ENCODE measurements around the gene F9.
"Not testable (repeated sequence)": the region's sequence is repeated elsewhere in the genome, so short reads cannot be mapped to it uniquely, and the experiment has no call there.

The F9 gene

GRCh38 chrX:139518475-139518874 lies 12.1 kb upstream of the F9 start:
- Histone ChIP-seq H3K4me3 (ENCODE audit: low read depth, low read length) (no peak overlapping the region), H3K27me3 (replicated peaks) (no peaks in the 10 kb centered on the region), H3K27ac (no peak overlapping the region), H3K36me3 (replicated peaks) (no peaks in the 10 kb centered on the region)
- TF ChIP-seq CTCF (IDR thresholded peaks at IDR 0.05; ENCODE audit: low read depth, low read length, missing control alignments): no peak
- in situ Hi-C loops (cut with HindIII; ENCODE audit: low pct_ligation_motif_present, low sequenced_read_pairs): no loop called here
- DNase-seq: no peak

GRCh38 chrX:139528829-139529228 lies 1.7 kb upstream of the F9 start:
- H3K27me3 ChIP-seq (replicated peaks); in situ Hi-C loops (cut with HindIII; ENCODE audit: low pct_ligation_motif_present, low sequenced_read_pairs); DNase-seq; H3K36me3 ChIP-seq (replicated peaks); H3K27ac ChIP-seq; H3K4me3 ChIP-seq (ENCODE audit: low read depth, low read length): not testable (repeated sequence)

DNA sequence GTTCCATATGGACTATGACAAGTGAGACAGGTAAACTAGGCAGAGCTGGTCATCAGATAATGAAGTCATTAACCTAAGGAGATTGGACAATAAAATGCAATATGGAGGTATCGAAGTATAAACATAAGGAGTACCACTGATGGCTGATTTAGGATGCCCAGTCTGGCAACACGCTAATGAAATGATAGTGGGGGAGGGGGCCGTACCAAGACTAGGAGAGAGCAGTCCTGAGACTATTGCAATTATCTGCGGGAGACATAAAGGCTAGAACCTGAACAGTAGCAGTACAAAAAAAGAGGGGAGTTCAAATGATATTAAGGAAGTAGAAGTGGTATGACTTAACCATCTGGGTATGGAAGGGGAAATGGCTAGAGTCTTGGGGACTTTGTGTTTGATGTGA lies 2.3 kb downstream of the F9 start:
- no peak overlapping the region for H3K4me3 ChIP-seq (ENCODE audit: low read depth, low read length)
- no peaks in the 10 kb centered on the region for H3K27me3 ChIP-seq (replicated peaks)
- no peak for DNase-seq
- no peak overlapping the region for H3K27ac ChIP-seq
- TF ChIP-seq CTCF (IDR thresholded peaks at IDR 0.05; ENCODE audit: low read depth, low read length, missing control alignments): no peak
- H3K36me3 ChIP-seq (replicated peaks): no peaks in the 10 kb centered on the region
- in situ Hi-C loops (cut with HindIII; ENCODE audit: low pct_ligation_motif_present, low sequenced_read_pairs): no loop called here

- no peak for DNase-seq
- no peak for TF ChIP-seq CTCF (IDR thresholded peaks at IDR 0.05; ENCODE audit: low read depth, low read length, missing control alignments)
- Histone ChIP-seq H3K27me3 (replicated peaks) (no peaks in the 10 kb centered on the region), H3K27ac (no peak overlapping the region), H3K36me3 (replicated peaks) (no peaks in the 10 kb centered on the region), H3K4me3 (ENCODE audit: low read depth, low read length) (no peak overlapping the region)
- in situ Hi-C loops (cut with HindIII; ENCODE audit: low pct_ligation_motif_present, low sequenced_read_pairs): no loop called here
Observed at GRCh38 chrX:139533444-139533843, 2.9 kb downstream of the F9 start.

DNA sequence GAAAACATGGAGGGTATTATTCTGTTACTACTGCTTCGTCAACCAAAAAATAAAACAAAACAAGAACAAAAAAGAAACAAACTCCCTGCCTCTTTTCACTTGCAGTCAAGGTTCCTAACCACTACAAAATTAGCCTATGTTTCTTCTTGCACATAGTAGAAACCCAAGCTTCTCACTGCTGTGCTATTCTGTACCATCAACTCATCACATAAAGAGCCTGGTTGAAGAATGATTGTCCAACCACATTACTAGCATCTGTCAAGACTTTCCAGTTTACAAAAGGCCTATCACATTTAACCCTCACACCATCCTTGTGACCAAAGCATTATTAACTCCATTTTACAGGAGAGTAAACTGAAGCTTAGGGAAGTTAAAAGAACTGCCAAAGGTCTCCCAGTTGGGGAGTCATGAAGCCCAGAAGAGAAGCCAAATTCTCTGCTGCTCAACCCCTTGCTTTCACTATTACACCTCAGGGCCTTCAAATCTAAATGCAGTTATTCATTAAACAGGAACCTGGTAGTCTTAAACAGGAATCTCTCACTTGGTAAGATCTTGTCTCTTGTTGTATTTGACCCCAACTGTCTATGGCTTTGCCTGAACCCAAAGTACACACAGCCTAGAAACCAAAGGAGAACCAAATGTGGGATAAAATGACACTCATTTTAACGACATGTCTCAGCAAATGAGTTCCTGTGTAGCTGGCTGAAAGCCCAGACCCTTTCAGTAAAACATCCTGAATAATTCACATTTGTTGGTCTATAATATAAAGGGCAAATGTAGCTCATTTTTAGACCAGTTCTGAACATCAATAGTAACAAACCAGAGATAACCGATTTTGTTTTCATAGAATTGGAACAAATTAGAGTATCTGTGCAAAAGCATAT lies 8.6 kb downstream of the F9 start:
- Histone ChIP-seq H3K4me3 (ENCODE audit: low read depth, low read length) (no peak overlapping the region), H3K36me3 (replicated peaks) (no peaks in the 10 kb centered on the region), H3K27ac (no peak overlapping the region), H3K27me3 (replicated peaks) (no peaks in the 10 kb centered on the region)
- in situ Hi-C loops (cut with HindIII; ENCODE audit: low pct_ligation_motif_present, low sequenced_read_pairs): no loop called here
- DNase-seq: no peak
- TF ChIP-seq CTCF (IDR thresholded peaks at IDR 0.05; ENCODE audit: low read depth, low read length, missing control alignments): no peak

DNA sequence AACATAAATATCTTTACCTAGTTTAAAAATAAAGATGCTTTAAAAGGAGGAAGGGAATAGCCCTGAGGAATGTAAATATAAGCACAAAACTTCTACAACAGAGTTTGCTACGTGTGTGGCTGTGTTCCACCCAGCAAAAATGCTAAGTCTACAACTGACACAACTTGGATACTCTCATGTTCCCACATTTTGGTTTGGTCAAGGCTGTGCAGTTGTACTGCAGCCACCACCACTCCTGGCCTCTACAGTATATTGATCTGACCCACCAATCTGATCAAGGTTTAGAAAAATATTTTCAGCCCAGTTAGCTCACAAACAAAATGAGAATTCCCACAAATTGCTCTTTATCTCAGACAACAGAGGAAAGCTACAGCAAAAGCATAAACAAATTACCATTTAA lies 12.1 kb downstream of the F9 start:
- no peak for TF ChIP-seq CTCF (IDR thresholded peaks at IDR 0.05; ENCODE audit: low read depth, low read length, missing control alignments)
- no peak for DNase-seq
- in situ Hi-C loops (cut with HindIII; ENCODE audit: low pct_ligation_motif_present, low sequenced_read_pairs): no loop called here

More for the DNA sequence above, 12.1 kb downstream of the F9 start:
- Histone ChIP-seq H3K36me3 (replicated peaks) (no peaks in the 10 kb centered on the region), H3K27me3 (replicated peaks) (no peaks in the 10 kb centered on the region), H3K27ac (no peak overlapping the region), H3K4me3 (ENCODE audit: low read depth, low read length) (no peak overlapping the region)

Data from brain microvascular endothelial cell (primary cell).